Duodenal mucosa (tissue), 2 donors: ENCODE results near the gene GYG1.

Experiments
- H3K27ac ChIP-seq: one replicate; pipeline ENCODE4 v1.7.0; 2013; ENCODE audit warnings: low read depth, low read length
- H3K27me3 ChIP-seq, 2 donors: one replicate each; pipeline ENCODE4 v1.7.0; 2013; ENCODE audit warnings: low read length in 2 of 2, control low read depth in 1 of 2; ENCODE audit not compliant: insufficient read depth in 2 of 2, control insufficient read depth in 1 of 2
- H3K36me3 ChIP-seq, 2 donors: one replicate each; pipeline ENCODE4 v1.7.0; 2013; ENCODE audit warnings: low read length in 2 of 2, control low read depth in 1 of 2; ENCODE audit not compliant: insufficient read depth in 2 of 2, control insufficient read depth in 1 of 2
- H3K4me1 ChIP-seq, 2 donors: one replicate each; pipeline ENCODE4 v1.7.0; 2013; ENCODE audit warnings: low read length in 2 of 2, control low read depth in 1 of 2; ENCODE audit not compliant: insufficient read depth in 2 of 2, control insufficient read depth in 1 of 2
- H3K4me3 ChIP-seq, 2 donors: one replicate each; pipeline ENCODE4 v1.7.0; 2013; ENCODE audit warnings: low read length in 2 of 2, low read depth in 1 of 2
- H3K9ac ChIP-seq, 2 donors: one replicate each; pipeline ENCODE4 v1.7.0; 2013; ENCODE audit warnings: low read length in 2 of 2, low read depth in 1 of 2
- H3K9me3 ChIP-seq, 2 donors: one replicate each; pipeline ENCODE4 v1.7.0; 2013; ENCODE audit warnings: low read length in 2 of 2, control low read depth in 1 of 2; ENCODE audit not compliant: control insufficient read depth in 1 of 2

Gene GYG1

DNA sequence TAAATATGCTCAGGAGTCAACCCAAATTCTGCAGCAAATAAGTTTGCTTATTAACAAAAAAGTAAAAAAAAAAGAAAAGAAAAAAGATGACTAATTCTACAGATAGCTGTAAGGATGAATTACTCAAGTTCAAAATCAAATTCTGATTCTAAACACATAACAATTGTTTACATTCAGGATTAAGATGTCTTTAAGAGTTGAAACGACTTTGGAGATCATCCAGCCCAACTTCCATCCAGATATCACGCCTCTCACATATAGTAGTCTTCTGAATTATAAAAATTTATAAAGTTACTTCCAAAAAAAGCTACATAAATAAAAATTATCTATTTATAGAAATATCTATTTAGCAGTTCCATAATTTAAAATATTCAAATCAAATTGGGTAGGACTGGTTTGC lies 39.8 kb downstream of the GYG1 start:
- no peak overlapping the region for H3K9ac ChIP-seq
- no peak overlapping the region for H3K4me3 ChIP-seq
- peaks cover 6 to 22% of the 10 kb centered on the region in 2 donors for H3K36me3 ChIP-seq
- H3K27me3 ChIP-seq = no peaks in the 10 kb centered on the region
- no peaks in the 10 kb centered on the region for H3K9me3 ChIP-seq
- H3K4me1 ChIP-seq = no peaks in the 10 kb centered on the region
- no peak overlapping the region for H3K27ac ChIP-seq

- H3K27me3 ChIP-seq = no peaks in the 10 kb centered on the region
- peaks cover 3 to 11% of the 10 kb centered on the region in 2 donors for H3K36me3 ChIP-seq
- H3K4me3 ChIP-seq = no peak overlapping the region
- H3K9ac ChIP-seq = no peak overlapping the region
- H3K27ac ChIP-seq = no peak overlapping the region
- H3K4me1 ChIP-seq = peaks cover 0 to 4% of the 10 kb centered on the region in 2 donors
- H3K9me3 ChIP-seq = no peaks in the 10 kb centered on the region
Measured at GRCh38 chr3:149037684-149038083, 46.3 kb downstream of the GYG1 start.

- Histone ChIP-seq H3K9ac (no peak overlapping the region), H3K4me1 (peaks cover 0 to 6% of the 10 kb centered on the region in 2 donors), H3K36me3 (peaks cover 3 to 11% of the 10 kb centered on the region in 2 donors), H3K9me3 (no peaks in the 10 kb centered on the region), H3K27me3 (no peaks in the 10 kb centered on the region), H3K4me3 (no peak overlapping the region), H3K27ac (no peak overlapping the region)
Measured at GRCh38 chr3:149038322-149038721, 47.0 kb downstream of the GYG1 start.

- Histone ChIP-seq H3K27me3 (no peaks in the 10 kb centered on the region), H3K27ac (no peak overlapping the region), H3K9me3 (no peaks in the 10 kb centered on the region), H3K9ac (no peak overlapping the region), H3K36me3 (peaks cover 3 to 5% of the 10 kb centered on the region in 2 donors), H3K4me1 (peaks cover 0 to 11% of the 10 kb centered on the region in 2 donors), H3K4me3 (no peak overlapping the region)
Measured at GRCh38 chr3:149042789-149043386, 51.5 kb downstream of the GYG1 start.

DNA sequence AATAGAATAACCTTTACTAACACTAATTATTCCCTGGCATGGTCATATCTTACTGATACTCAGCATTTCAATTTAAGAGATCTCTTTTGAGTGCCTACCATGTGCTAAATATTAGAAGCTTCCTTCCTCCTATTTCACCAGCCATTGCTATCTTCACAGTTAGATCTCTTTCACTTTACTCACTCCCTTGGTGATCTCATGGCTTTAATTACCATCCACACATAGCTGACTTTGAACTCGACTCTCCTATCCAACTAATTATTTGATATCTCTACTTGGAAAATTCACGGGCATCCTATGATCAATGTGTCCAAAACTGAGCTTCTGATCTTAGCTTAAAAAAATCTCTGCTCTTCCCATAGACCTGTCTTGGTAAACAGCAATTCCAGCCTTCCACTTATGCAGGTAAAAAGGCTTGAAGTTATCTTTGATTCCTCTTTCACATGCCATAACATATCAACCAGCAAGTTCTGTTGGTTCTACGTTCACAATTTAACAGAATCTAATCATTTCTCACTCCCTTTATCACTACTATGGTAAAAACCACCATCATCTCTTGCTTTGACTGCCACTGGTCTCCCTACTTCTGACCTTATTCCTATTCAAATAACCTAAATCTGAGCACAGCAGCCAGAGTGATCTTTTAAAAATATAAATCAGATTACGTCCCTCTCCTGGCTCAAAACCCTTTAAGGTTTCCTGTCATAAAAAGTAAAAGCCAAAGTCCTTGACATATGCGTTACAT lies 53.2 kb downstream of the GYG1 start:
- no peak overlapping the region for H3K9ac ChIP-seq
- H3K4me1 ChIP-seq = peaks cover 0 to 11% of the 10 kb centered on the region in 2 donors
- H3K4me3 ChIP-seq = no peak overlapping the region
- no peaks in the 10 kb centered on the region for H3K27me3 ChIP-seq
- no peaks in the 10 kb centered on the region for H3K9me3 ChIP-seq
- H3K36me3 ChIP-seq = no peaks in the 10 kb centered on the region
- H3K27ac ChIP-seq = no peak overlapping the region

GRCh38 chr3:149055575-149055974 lies 64.2 kb downstream of the GYG1 start:
- H3K36me3 ChIP-seq = peaks cover 0 to 15% of the 10 kb centered on the region in 2 donors
- no peak overlapping the region for H3K4me3 ChIP-seq
- H3K27ac ChIP-seq = no peak overlapping the region
- no peak overlapping the region for H3K9ac ChIP-seq
- H3K9me3 ChIP-seq = no peaks in the 10 kb centered on the region
- no peaks in the 10 kb centered on the region for H3K27me3 ChIP-seq
- H3K4me1 ChIP-seq = no peaks in the 10 kb centered on the region

DNA sequence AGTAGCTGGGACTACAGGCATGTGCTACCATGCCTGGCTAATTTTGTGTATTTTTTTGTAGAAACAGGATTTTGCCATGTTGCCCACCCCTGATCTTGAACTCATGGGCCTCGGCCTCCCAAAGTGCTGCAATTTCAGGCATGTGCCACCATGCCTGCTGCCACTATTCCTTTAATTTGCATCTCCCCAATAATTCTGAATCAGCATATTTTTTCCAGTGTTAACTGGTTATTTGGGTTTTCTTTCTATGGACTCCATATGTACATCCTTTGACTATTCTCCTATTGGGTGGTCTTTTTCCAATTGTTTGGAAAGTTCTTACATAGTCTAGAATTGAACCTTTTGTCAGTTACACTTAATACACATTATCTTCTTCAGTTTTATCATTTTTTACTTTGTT lies 66.9 kb downstream of the GYG1 start:
- Histone ChIP-seq H3K27me3 (no peaks in the 10 kb centered on the region), H3K4me3 (no peak overlapping the region), H3K4me1 (no peaks in the 10 kb centered on the region), H3K9ac (no peak overlapping the region), H3K36me3 (peaks cover 0 to 11% of the 10 kb centered on the region in 2 donors), H3K9me3 (no peaks in the 10 kb centered on the region), H3K27ac (no peak overlapping the region)

DNA sequence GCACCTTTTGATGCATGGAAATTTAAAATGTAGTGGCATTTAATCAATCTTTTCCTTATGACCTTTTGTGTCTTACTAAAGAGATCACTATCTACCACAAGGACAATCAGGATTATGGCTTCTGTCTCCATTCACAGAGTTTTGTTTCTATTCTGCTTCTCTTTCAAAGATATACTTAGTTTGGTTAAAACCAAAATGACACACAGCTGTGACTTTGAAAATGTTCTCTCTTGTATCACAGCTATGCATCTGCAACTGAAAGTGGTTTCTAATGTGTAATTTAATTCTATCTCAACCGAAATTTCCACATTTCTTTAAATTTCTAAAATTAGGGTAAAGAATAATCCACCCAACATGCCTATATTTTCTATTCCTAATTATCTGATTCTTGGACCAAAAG lies 67.3 kb downstream of the GYG1 start:
- Histone ChIP-seq H3K4me3 (no peak overlapping the region), H3K27ac (no peak overlapping the region), H3K36me3 (peaks cover 0 to 8% of the 10 kb centered on the region in 2 donors), H3K4me1 (no peaks in the 10 kb centered on the region), H3K9me3 (no peaks in the 10 kb centered on the region), H3K27me3 (no peaks in the 10 kb centered on the region), H3K9ac (no peak overlapping the region)

- no peak overlapping the region for H3K27ac ChIP-seq
- H3K9ac ChIP-seq = no peak overlapping the region
- H3K9me3 ChIP-seq = no peaks in the 10 kb centered on the region
- H3K4me1 ChIP-seq = no peaks in the 10 kb centered on the region
- peaks cover 0 to 3% of the 10 kb centered on the region in 2 donors for H3K36me3 ChIP-seq
- H3K27me3 ChIP-seq = no peaks in the 10 kb centered on the region
- no peak overlapping the region for H3K4me3 ChIP-seq
Measured at GRCh38 chr3:149061776-149062175, 70.4 kb downstream of the GYG1 start.

GRCh38 chr3:149067883-149068282 lies 76.5 kb downstream of the GYG1 start:
- no peak overlapping the region for H3K9ac ChIP-seq
- peaks cover 6 to 19% of the 10 kb centered on the region in 2 donors for H3K36me3 ChIP-seq
- H3K27me3 ChIP-seq = no peaks in the 10 kb centered on the region
- H3K9me3 ChIP-seq = no peaks in the 10 kb centered on the region
- no peaks in the 10 kb centered on the region for H3K4me1 ChIP-seq
- no peak overlapping the region for H3K4me3 ChIP-seq
- H3K27ac ChIP-seq = no peak overlapping the region
